ENCODE data around the gene LPA. TPM values are rescaled to one million over a fixed set of nuclear protein-coding genes. Genes with fewer than 3 reads are reported as not detected.

Gene LPA
- total and polyA plus RNA-seq, 2 of the 13 experiments (the other 11 are each of a cell fraction or from before 2014, with no cell fraction given) = not detected

DNA sequence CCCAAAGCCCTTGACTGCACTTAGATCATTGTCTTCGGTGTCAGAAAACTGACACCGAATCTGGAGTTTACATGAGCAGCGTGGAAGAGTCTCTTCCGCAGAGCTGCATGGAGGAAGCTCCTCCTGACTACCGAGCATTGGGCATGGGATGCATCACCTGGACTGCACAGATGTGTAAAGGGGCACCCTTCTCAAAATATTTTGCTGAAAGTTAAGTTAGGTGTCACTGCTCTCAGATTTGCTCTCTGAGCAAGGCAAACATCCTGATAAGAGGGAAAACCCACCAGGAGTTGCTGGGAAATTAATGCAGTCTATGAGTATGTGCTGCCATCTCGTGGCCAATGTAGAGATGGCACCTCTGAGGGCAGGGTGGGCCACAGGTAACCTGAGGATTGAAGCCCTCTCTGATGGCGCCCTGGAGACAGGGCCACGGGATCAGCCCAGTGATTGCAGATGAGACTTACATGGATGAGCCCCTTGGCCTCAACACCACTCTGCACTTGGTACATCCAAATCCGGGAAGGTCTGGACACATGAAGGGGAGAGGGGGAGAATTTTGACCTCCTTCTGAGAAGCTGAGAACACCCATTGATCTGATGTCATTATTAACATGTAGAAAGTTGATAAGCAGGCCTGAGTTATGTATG lies 129.9 kb downstream of the LPA start (continued):
- no peak for TF ChIP-seq TCF12 (IDR thresholded peaks at IDR 0.05)
- TF ChIP-seq TCF12 (CRISPR knock-in tag; IDR thresholded peaks at IDR 0.05) = no peak
- TF ChIP-seq MED8 (CRISPR knock-in tag; IDR thresholded peaks at IDR 0.05; ENCODE audit: insufficient replicate concordance) = no peak
- no peak for TF ChIP-seq ZNF772 (CRISPR knock-in tag; IDR thresholded peaks at IDR 0.05)
- no peak for TF ChIP-seq ZFP36L2 (CRISPR knock-in tag; IDR thresholded peaks at IDR 0.05)
- no peak for TF ChIP-seq PLSCR1 (CRISPR knock-in tag; IDR thresholded peaks at IDR 0.05; ENCODE audit: borderline replicate concordance)
- TF ChIP-seq MXD4 (CRISPR knock-in tag; IDR thresholded peaks at IDR 0.05) = no peak
- TF ChIP-seq, protein P1, sequence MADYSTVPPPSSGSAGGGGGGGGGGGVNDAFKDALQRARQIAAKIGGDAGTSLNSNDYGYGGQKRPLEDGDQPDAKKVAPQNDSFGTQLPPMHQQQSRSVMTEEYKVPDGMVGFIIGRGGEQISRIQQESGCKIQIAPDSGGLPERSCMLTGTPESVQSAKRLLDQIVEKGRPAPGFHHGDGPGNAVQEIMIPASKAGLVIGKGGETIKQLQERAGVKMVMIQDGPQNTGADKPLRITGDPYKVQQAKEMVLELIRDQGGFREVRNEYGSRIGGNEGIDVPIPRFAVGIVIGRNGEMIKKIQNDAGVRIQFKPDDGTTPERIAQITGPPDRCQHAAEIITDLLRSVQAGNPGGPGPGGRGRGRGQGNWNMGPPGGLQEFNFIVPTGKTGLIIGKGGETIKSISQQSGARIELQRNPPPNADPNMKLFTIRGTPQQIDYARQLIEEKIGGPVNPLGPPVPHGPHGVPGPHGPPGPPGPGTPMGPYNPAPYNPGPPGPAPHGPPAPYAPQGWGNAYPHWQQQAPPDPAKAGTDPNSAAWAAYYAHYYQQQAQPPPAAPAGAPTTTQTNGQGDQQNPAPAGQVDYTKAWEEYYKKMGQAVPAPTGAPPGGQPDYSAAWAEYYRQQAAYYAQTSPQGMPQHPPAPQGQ (CRISPR knock-in tag; IDR thresholded peaks at IDR 0.05; ENCODE audit: borderline replicate concordance) = 0 out of 2 replicates have a peak, but pooled peaks have one; percentile 77
- TF ChIP-seq, protein P2, sequence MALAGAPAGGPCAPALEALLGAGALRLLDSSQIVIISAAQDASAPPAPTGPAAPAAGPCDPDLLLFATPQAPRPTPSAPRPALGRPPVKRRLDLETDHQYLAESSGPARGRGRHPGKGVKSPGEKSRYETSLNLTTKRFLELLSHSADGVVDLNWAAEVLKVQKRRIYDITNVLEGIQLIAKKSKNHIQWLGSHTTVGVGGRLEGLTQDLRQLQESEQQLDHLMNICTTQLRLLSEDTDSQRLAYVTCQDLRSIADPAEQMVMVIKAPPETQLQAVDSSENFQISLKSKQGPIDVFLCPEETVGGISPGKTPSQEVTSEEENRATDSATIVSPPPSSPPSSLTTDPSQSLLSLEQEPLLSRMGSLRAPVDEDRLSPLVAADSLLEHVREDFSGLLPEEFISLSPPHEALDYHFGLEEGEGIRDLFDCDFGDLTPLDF (CRISPR knock-in tag; IDR thresholded peaks at IDR 0.05) = no peak
- no peak for TF ChIP-seq KLF6 (CRISPR knock-in tag; IDR thresholded peaks at IDR 0.05)
- no peak for TF ChIP-seq ATF5 (CRISPR knock-in tag; IDR thresholded peaks at IDR 0.05; ENCODE audit: low read depth)
- TF ChIP-seq ISX (CRISPR knock-in tag; conservative IDR thresholded peaks at IDR 0.05) = no peak
- TF ChIP-seq ZUFSP (CRISPR knock-in tag; IDR thresholded peaks at IDR 0.05; ENCODE audit: borderline replicate concordance) = no peak
- peak; percentile 63 for TF ChIP-seq ZNF883 (CRISPR knock-in tag; IDR thresholded peaks at IDR 0.05; ENCODE audit: not compliant biosample characterization)
- TF ChIP-seq JDP2 (CRISPR knock-in tag; IDR thresholded peaks at IDR 0.05; ENCODE audit: borderline replicate concordance) = no peak
- TF ChIP-seq HNRNPH1 (optimal IDR thresholded peaks at IDR 0.05; ENCODE audit: low read depth, low read length) = no peak
- peak; percentile 69; the same call in 1 of the 2 replicates for TF ChIP-seq ZNF253 (CRISPR knock-in tag; IDR thresholded peaks at IDR 0.05; ENCODE audit: borderline replicate concordance)
- TF ChIP-seq, protein P3, sequence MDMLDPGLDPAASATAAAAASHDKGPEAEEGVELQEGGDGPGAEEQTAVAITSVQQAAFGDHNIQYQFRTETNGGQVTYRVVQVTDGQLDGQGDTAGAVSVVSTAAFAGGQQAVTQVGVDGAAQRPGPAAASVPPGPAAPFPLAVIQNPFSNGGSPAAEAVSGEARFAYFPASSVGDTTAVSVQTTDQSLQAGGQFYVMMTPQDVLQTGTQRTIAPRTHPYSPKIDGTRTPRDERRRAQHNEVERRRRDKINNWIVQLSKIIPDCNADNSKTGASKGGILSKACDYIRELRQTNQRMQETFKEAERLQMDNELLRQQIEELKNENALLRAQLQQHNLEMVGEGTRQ (IDR thresholded peaks at IDR 0.05; ENCODE audit: low read depth, low read length) = no peak
- TF ChIP-seq, protein P3 (CRISPR knock-in tag; IDR thresholded peaks at IDR 0.05; ENCODE audit: borderline replicate concordance) = no peak
- no peak for TF ChIP-seq ZNF329 (CRISPR knock-in tag; IDR thresholded peaks at IDR 0.05; ENCODE audit: low read depth)
- TF ChIP-seq RAD21 (CRISPR knock-in tag; IDR thresholded peaks at IDR 0.05) = peak; percentile 89
